KBM-7 (cell line): Measurements from ENCODE around the gene ANGEL2.
A peak's percentile ranks its signal among the peaks of the same experiment; 100 is the strongest.
"Not testable (repeated sequence)": the region's sequence is repeated elsewhere in the genome, so short reads cannot be mapped to it uniquely, and the experiment has no call there.

Experiments used
- DNase-seq: peaks from one replicate; pipeline ENCODE4 v3.0.0-alpha.2; 2015
- in situ Hi-C: fragments of 300-500 bp; cut with MboI; formaldehyde crosslinking; loops from 2 replicates; pipeline ENCODE4 v1.14.3; 2020; ENCODE audit warnings: low sequenced_read_pairs, low pct_unique_long_range_greater_than_20kb, mixed read lengths

Gene ANGEL2

DNA sequence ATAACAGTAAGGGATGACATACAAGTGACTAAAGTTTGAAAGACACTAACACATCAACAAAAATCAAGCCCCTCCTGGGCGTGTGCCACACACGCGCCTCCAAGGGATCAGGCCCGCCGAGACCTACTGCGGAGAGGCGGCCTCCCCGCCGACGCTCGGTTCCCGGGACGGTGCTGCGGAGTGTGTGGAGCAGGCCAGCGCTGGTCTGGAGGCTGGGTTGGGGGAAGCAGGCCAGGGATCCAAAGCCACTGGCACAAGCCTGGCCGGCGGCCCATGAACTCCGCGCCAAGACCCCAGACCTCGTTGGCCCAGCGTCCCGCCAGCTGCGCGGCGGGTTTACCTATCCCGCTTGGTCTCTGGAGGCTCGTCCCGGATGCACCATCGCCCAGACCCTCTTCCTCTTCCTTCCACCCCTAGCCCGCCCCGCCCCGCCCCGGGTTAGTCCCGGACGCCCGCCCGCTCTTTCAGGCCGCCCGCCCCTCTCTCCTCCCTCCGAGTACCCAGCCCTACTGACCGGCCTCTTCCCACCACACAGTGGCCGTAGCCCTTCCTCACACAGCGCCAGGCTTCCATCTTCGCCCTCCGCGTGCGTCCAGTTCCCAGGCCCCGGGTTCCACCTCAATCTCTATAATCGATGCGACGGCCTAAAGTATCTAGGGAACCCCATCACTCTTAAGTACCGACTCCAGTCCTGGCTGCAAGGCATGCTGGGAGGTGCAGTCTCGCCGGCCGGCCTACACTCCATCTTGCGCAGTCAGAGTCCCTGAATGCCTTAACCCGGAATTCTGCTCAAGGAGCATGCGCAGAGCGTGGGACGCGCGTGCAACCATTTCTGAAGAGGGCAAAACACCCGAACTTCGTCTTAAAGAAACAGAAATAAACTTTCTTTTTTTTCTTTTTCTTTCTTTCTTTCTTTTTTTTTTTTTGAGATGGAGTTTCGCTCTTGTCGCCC lies at the start of gene ANGEL2:
Gene ANGEL2 (minus strand): TSS at position 769 of the 952 bp plus-strand sequence. CDS start 196 bp downstream, at position 573.
- in situ Hi-C loops = no loop called here
- peak; percentile 97 for DNase-seq

DNA sequence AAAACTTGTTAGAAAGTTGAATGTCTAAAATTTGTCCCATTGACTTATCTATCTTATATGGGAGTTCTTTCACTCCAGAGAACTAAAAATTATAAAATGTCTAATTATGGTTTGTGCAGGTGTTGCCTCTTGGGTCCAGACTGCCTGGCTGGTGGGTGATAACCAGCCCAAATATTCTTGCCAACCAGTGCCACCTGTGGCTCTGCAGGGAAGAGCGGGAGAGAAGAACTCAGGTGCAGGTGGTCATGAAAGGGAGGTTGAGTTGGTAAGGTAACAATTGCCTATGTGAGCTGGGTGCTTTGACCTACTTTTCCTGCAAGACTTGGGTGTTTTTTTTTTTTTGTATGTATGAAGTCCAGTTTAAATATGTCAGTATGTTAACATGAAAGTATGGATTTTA lies 45.6 kb upstream of the ANGEL2 start:
- in situ Hi-C loops = no loop called here
- DNase-seq = no peak

- no peak for DNase-seq
- in situ Hi-C loops = no loop called here
Observed at GRCh38 chr1:213060836-213061235, 45.2 kb upstream of the ANGEL2 start.

DNA sequence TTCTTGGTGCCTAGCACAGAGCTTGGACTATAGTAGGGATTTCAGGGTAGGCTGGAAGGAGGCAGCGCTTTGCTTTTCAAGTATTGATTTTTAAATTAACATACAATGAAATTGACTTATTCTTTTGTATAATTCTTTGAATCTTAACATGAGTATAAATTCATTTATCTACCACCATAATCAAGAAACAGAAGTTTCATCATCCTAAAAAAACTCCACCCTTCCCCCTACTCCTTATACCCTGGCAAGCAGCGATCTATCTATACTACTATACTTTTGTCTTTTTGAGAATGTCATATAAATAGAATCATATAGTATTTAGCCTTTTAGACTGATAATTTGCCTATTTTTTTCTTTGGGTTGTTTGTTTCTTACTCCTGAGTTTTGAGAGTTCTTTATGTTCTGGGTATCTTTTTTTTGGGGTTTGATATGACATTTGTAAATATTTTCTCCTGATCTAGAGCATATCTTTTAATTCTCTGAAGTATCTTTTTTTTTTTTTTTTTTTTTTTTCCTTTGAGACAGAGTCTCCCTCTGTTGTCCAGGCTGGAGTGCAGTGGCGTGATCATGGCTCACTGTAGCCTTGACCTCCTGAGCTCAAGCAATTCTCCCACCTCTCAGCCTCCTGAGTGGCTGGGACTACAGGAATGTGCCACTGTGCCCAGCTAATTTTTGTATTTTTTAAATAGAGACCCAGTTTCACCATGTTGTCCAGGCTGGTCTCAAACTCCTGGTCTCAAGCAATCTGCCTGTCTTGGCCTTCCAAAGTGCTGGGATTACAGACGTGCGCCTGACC lies 41.8 kb upstream of the ANGEL2 start:
- DNase-seq = no peak
- in situ Hi-C loops = no loop called here

GRCh38 chr1:213055767-213056166 lies 40.1 kb upstream of the ANGEL2 start:
- in situ Hi-C loops = no loop called here

GRCh38 chr1:213054733-213055591 lies 39.3 kb upstream of the ANGEL2 start:
- peak; percentile 45 for DNase-seq
- in situ Hi-C loops = no loop called here

More at GRCh38 chr1:213055767-213056166, 40.1 kb upstream of the ANGEL2 start:
- DNase-seq = no peak

DNA sequence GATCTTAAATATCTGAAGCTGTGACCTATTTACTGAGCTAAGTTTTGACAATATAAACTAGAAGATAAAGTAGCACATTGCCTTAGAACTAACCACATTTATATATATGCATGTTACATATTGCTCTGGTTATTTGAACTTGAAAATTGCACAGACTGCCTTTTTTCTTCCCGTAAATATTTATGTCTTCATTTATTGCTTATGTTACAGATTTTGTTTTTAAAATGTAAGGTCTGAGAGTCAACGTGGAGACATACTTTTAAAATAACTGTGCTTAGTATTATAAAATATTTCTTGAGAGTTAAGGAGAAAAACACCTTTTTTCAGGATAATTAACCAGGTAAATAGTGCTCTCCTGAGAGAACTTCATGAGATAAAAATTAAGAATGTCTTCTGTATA lies 38.5 kb upstream of the ANGEL2 start:
- in situ Hi-C loops = no loop called here
- DNase-seq = no peak

- in situ Hi-C loops = no loop called here
- no peak for DNase-seq
Observed at GRCh38 chr1:213053455-213053854, 37.8 kb upstream of the ANGEL2 start.

- in situ Hi-C loops = no loop called here
- no peak for DNase-seq
Observed at GRCh38 chr1:213051881-213052202, 36.2 kb upstream of the ANGEL2 start.

DNA sequence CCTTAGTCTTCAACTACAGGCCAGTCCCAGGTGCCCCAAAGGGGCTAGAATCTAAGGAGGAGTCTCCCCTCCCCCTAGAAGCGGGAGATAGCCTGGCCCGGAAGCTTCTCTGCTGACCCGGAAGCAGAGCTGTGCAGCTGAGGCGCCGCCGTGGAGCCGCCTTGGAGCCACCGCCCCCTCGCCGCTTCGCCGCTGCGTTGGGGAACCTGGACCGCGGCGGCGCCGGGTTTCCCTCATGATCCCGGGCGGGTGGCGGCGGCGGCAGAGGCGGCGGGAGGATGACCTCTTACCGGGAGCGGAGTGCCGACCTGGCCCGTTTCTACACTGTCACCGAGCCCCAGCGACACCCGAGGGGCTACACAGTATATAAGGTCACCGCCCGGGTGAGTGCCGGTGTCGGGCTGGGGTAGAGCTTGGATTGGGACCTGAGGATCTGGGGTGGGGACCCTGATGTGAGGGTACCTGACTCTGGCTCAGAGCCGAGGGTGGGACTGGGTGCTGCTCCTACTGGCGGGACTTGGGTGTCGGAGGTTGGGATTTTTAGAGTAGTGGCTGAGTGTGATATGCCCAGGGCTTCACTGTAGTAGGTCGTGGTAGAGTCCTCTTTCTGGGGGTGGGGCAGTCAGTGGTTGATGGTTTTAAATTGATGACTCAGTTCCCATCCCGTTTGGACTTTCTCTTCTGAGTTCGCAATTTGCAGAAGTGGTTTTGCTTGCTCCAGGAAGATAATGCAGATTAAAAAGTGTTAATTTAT lies 35.6 kb upstream of the ANGEL2 start, which contains the start of gene RPS6KC1:
Gene RPS6KC1 (plus strand): TSS at position 115 of the 754 bp plus-strand sequence. CDS start 164 bp downstream, at position 279.
- in situ Hi-C loops = no loop called here
- peak; percentile 88 for DNase-seq

DNA sequence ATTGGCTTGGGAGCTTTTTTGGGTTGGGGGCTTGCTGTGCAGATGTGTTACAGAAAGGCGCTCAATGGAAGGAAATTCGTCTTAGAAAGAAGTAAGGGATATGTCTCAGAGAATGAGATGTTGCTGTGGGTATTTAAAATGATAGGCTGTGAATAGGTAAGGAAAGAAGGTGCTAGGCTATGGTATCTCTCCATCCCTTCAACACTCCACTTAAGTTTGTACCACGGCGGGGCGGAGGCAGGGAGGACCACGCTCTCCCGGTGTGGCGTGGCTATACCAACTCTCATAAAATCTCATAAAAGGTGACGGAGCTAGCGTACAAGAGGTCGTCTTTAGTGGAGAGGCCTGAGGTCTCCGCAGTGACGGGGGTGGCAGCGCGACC lies 35.1 kb upstream of the ANGEL2 start:
- in situ Hi-C loops = no loop called here
- no peak for DNase-seq

- in situ Hi-C loops = no loop called here
- DNase-seq = no peak
Observed at GRCh38 chr1:213049232-213049631, 33.6 kb upstream of the ANGEL2 start.

DNA sequence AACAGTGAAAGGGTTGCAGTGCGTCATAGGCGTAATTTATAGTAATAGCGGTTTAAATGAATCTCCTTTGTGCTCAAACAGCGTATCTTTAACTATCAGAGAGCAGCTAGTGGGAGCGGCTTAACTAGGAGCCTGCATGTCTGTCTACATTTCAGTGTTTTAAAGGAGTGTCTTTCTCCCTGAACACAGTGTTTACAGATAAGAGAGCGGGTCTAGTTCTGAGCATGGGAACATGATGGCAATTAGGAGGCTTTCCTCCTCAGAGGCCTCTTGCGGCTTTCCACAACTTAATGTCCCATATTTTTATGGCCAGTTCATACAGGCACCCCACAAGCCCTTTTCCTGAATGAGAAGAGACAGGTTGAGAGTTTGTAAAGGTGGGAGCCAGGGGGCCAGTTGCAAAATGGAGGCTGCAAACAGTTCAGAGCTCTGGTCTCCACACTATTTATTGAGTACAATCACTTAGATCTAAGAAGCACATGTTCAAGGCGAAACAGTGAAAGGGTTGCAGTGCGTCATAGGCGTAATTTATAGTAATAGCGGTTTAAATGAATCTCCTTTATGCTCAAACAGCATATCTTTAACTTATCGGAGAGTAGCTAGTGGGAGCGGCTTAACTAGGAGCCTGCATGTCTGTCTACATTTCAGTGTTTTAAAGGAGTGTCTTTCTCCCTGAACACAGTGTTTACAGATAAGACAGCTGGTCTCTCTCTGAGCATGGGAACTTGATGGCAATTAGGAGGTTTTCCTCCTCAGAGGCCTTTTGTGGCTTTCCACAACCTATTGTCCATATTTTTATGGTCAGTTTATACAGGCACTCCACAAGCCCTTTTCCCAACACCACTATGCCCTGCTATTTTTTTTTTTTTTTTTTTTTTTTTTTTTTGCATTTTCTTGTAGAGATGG lies 29.9 kb upstream of the ANGEL2 start:
- in situ Hi-C loops, DNase-seq: not testable (repeated sequence)

DNA sequence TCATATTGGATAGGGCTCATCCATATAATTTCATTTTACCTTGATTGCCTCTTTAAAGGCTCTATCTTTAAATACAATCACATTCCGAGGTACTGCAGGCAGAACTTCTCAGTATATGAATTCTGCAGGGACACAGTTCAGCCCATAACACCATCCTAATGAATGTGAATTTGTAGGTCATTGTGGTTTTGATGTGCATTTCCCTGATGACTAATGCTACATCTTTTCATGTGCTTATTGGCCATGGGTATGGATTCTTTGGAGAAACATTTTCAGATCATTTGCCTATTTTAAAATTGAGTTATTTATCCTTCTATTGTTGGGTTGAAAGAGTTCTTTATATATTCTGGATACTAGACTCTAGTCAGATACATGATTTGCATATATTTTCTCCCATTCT lies 25.8 kb upstream of the ANGEL2 start:
- DNase-seq = no peak
- in situ Hi-C loops = no loop called here

- no peak for DNase-seq
- in situ Hi-C loops = no loop called here
Observed at GRCh38 chr1:213035573-213035972, 19.9 kb upstream of the ANGEL2 start.

- no peak for DNase-seq
Observed at GRCh38 chr1:213034713-213035112, 19.0 kb upstream of the ANGEL2 start.

GRCh38 chr1:213032651-213033050 lies 17.0 kb upstream of the ANGEL2 start:
- in situ Hi-C loops = no loop called here
- no peak for DNase-seq

More at GRCh38 chr1:213034713-213035112, 19.0 kb upstream of the ANGEL2 start:
- in situ Hi-C loops = no loop called here
